Keratinocyte (primary cell): ENCODE data around the gene GAPVD1. TPM values are rescaled to one million over a fixed set of nuclear protein-coding genes. Genes with fewer than 3 reads are reported as not detected.

Experiments
- DNase-seq: peaks from one replicate; pipeline ENCODE4 v3.0.0-alpha.2; 2011; ENCODE audit warnings: low read depth, missing footprints, low spot score
- FAIRE-seq: peaks from 2 replicates; lab custom pipeline; 2011; peaks lifted over from hg19 to GRCh38; lab: Jason Lieb, UNC
- H2AFZ ChIP-seq: 2 replicates; pipeline ENCODE4 v1.6.0; 2012; ENCODE audit warnings: low read length, control low read depth, inconsistent platforms; ENCODE audit not compliant: control insufficient read depth
- H3K27ac ChIP-seq: 2 replicates; pipeline ENCODE4 v1.5.1; 2011; ENCODE audit warnings: low read length; ENCODE audit not compliant: control insufficient read depth, insufficient read depth
- H3K27me3 ChIP-seq: 3 replicates; pipeline ENCODE4 v1.6.0; 2011; ENCODE audit warnings: low read length; ENCODE audit not compliant: control insufficient read depth, insufficient read depth; ENCODE audit errors: extremely low read depth
- H3K36me3 ChIP-seq, 2 experiments: 2 replicates in 1 of 2; 3 replicates in 1 of 2; pipeline ENCODE4 v1.5.1; 2011; ENCODE audit warnings: low read length in 2 of 2, mild to moderate bottlenecking in 1 of 2; ENCODE audit not compliant: control insufficient read depth in 2 of 2, insufficient read depth in 2 of 2; ENCODE audit errors: extremely low read depth in 1 of 2
- H3K4me1 ChIP-seq: 3 replicates; pipeline ENCODE4 v1.5.1; 2011; ENCODE audit warnings: low read length; ENCODE audit not compliant: control insufficient read depth, insufficient read depth; ENCODE audit errors: extremely low read depth
- H3K4me2 ChIP-seq: 3 replicates; pipeline ENCODE4 v1.6.0; 2011; ENCODE audit warnings: low read depth, low read length; ENCODE audit not compliant: control insufficient read depth, insufficient read depth; ENCODE audit errors: extremely low read depth
- H3K4me3 ChIP-seq, 3 experiments: fragments of 200-600 bp in 1 of 3; sonication (generic) in 1 of 3; 2 replicates in 2 of 3; 3 replicates in 1 of 3; pipeline ENCODE4 v1.5.1; 2011 to 2016; ENCODE audit warnings: low read length in 3 of 3, mild to moderate bottlenecking in 3 of 3, control low read depth in 2 of 3, inconsistent platforms in 1 of 3, low read depth in 1 of 3, mixed read lengths in 1 of 3, mixed run types in 1 of 3, moderate library complexity in 1 of 3; ENCODE audit not compliant: control insufficient read depth in 2 of 3, insufficient read depth in 2 of 3; ENCODE audit errors: extremely low read depth in 1 of 3
- H3K79me2 ChIP-seq: 2 replicates; pipeline ENCODE4 v1.6.0; 2012; ENCODE audit warnings: low read length; ENCODE audit not compliant: control insufficient read depth, insufficient read depth
- H3K9ac ChIP-seq: 3 replicates; pipeline ENCODE4 v1.6.0; 2011; ENCODE audit warnings: low read length; ENCODE audit not compliant: control insufficient read depth, insufficient read depth; ENCODE audit errors: extremely low read depth
- H3K9me1 ChIP-seq: 3 replicates; pipeline ENCODE4 v1.6.0; 2011; ENCODE audit warnings: low read length; ENCODE audit not compliant: control insufficient read depth, insufficient read depth; ENCODE audit errors: extremely low read depth
- H3K9me3 ChIP-seq: 2 replicates; pipeline ENCODE4 v1.5.1; 2012; ENCODE audit warnings: low read depth, low read length; ENCODE audit not compliant: control insufficient read depth
- H4K20me1 ChIP-seq: 3 replicates; pipeline ENCODE4 v1.6.0; 2011; ENCODE audit warnings: low read length; ENCODE audit not compliant: control insufficient read depth, insufficient read depth; ENCODE audit errors: extremely low read depth
- CTCF ChIP-seq, 3 experiments: IDR thresholded peaks in 1 of 3; conservative IDR thresholded peaks in 1 of 3; optimal IDR thresholded peaks in 1 of 3; 2 replicates in 2 of 3; 3 replicates in 1 of 3; pipeline versions ENCODE3 to v1.5.1; 2011; ENCODE audit warnings: low read length in 3 of 3, mild to moderate bottlenecking in 3 of 3, moderate library complexity in 2 of 3, control low read depth in 1 of 3, inconsistent platforms in 1 of 3; ENCODE audit not compliant: insufficient read depth in 2 of 3; ENCODE audit errors: extremely low read depth in 1 of 3
- EZH2 ChIP-seq: IDR thresholded peaks from one replicate; pipeline ENCODE4 v1.6.1; 2012; ENCODE audit warnings: inconsistent platforms, mild to moderate bottlenecking, low read length, moderate library complexity
- dilution Hi-C: fragments of 300-500 bp; cut with MboI; formaldehyde crosslinking; loops from one replicate; pipeline ENCODE4 v1.7.0; 2020; ENCODE audit warnings: low sequenced_read_pairs; ENCODE audit not compliant: extremely low pct_ligation_motif_present
- polyA plus RNA-seq, 5 experiments: library from polyadenylated mRNA; depleted of rRNA in 3 of 5; stranded (reverse) in 3 of 5; stranded (forward) in 1 of 5; unstranded in 1 of 5; fragments of >200 nt; gene quantifications; 1 replicate in 1 of 5; 2 replicates in 3 of 5; 3 replicates in 1 of 5; pipeline versions ENCODE4 v1.2.1 to v1.2.3, GENCODE V29; 2011 to 2012; ENCODE audit warnings: missing spikeins in 2 of 5, low read depth in 1 of 5, low replicate concordance in 1 of 5

Gene GAPVD1
- polyA plus RNA-seq, 1 donor (not counting 4 experiments of a cell fraction or from before 2014, with no cell fraction given), result 23.2 TPM

GRCh38 chr9:125302241-125302640, 40.6 kb downstream of the GAPVD1 start:
- dilution Hi-C loops, result no loop called here
- peaks cover 11 to 21% of the 10 kb centered on the region in 2 experiments for H3K36me3 ChIP-seq
- TF ChIP-seq EZH2 (no peak), CTCF (optimal IDR thresholded peaks at IDR 0.05 in 1 of 3, IDR thresholded peaks at IDR 0.05 in 1 of 3, conservative IDR thresholded peaks at IDR 0.05 in 1 of 3; ENCODE audit: extremely low read depth in 1 of 3, insufficient read depth in 2 of 3, low read length in 3 of 3) (no peak)
- no peak overlapping the region for H3K4me3 ChIP-seq
- DNase-seq (no peak), FAIRE-seq (no peak)
- no peaks in the 10 kb centered on the region for H3K9me1 ChIP-seq
- no peak overlapping the region for H3K9ac ChIP-seq
- peaks cover 12% of the 10 kb centered on the region for H3K79me2 ChIP-seq
- no peaks in the 10 kb centered on the region for H3K4me1 ChIP-seq
- no peak overlapping the region for H3K27ac ChIP-seq
- no peaks in the 10 kb centered on the region for H4K20me1 ChIP-seq
- no peak overlapping the region for H3K4me2 ChIP-seq
- H3K9me3 ChIP-seq, result no peaks in the 10 kb centered on the region
- H2AFZ ChIP-seq, result no peak overlapping the region
- no peaks in the 10 kb centered on the region for H3K27me3 ChIP-seq

- FAIRE-seq (no peak), DNase-seq (no peak)
Observed at GRCh38 chr9:125304273-125304672, 42.6 kb downstream of the GAPVD1 start.

More at GRCh38 chr9:125304273-125304672, 42.6 kb downstream of the GAPVD1 start:
- Histone ChIP-seq H3K27me3 (no peaks in the 10 kb centered on the region), H3K4me3 (no peak overlapping the region), H3K27ac (no peak overlapping the region), H3K4me1 (no peaks in the 10 kb centered on the region), H3K4me2 (no peak overlapping the region), H2AFZ (no peak overlapping the region), H3K36me3 (peaks cover 15 to 20% of the 10 kb centered on the region in 2 experiments), H3K9ac (no peak overlapping the region), H3K79me2 (no peaks in the 10 kb centered on the region), H3K9me1 (no peaks in the 10 kb centered on the region), H4K20me1 (no peaks in the 10 kb centered on the region), H3K9me3 (no peaks in the 10 kb centered on the region)
- TF ChIP-seq CTCF (optimal IDR thresholded peaks at IDR 0.05 in 1 of 3, IDR thresholded peaks at IDR 0.05 in 1 of 3, conservative IDR thresholded peaks at IDR 0.05 in 1 of 3; ENCODE audit: extremely low read depth in 1 of 3, insufficient read depth in 2 of 3, low read length in 3 of 3) (no peak), EZH2 (no peak)
- dilution Hi-C loops, result no loop called here
